Measurements from ENCODE around the gene SLC35F1.

Gene SLC35F1

DNA sequence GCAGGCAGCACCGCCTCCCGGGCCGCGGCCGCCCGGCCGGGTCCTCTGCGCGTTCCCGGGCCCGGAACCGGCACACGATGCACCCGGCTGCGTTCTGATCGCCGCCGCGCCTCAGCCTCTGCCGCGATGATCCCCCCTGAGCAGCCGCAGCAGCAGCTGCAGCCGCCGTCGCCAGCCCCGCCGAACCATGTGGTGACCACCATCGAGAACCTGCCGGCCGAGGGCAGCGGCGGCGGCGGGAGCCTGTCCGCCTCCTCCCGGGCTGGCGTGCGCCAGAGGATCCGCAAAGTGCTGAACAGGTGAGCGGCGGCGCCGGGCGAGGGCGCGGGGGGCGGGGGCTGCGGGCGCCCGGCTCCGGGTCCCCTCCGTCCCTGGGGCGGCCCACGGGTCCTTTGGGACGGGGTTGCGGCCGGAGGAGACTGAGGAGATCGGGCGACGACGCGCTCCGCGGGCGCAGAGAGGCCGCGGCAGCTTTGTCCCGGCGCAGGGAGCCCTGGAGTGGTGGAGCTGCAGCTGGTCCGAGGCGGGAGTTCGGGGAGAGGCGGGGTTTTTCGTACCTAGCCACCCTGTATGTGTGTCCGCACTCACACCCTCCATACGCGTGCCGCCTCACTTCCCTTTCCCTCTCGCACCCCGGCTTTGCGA lies 659 bp downstream of the SLC35F1 start:
- TF ChIP-seq, protein P1, sequence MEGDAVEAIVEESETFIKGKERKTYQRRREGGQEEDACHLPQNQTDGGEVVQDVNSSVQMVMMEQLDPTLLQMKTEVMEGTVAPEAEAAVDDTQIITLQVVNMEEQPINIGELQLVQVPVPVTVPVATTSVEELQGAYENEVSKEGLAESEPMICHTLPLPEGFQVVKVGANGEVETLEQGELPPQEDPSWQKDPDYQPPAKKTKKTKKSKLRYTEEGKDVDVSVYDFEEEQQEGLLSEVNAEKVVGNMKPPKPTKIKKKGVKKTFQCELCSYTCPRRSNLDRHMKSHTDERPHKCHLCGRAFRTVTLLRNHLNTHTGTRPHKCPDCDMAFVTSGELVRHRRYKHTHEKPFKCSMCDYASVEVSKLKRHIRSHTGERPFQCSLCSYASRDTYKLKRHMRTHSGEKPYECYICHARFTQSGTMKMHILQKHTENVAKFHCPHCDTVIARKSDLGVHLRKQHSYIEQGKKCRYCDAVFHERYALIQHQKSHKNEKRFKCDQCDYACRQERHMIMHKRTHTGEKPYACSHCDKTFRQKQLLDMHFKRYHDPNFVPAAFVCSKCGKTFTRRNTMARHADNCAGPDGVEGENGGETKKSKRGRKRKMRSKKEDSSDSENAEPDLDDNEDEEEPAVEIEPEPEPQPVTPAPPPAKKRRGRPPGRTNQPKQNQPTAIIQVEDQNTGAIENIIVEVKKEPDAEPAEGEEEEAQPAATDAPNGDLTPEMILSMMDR (IDR thresholded peaks at IDR 0.05): no peak

DNA sequence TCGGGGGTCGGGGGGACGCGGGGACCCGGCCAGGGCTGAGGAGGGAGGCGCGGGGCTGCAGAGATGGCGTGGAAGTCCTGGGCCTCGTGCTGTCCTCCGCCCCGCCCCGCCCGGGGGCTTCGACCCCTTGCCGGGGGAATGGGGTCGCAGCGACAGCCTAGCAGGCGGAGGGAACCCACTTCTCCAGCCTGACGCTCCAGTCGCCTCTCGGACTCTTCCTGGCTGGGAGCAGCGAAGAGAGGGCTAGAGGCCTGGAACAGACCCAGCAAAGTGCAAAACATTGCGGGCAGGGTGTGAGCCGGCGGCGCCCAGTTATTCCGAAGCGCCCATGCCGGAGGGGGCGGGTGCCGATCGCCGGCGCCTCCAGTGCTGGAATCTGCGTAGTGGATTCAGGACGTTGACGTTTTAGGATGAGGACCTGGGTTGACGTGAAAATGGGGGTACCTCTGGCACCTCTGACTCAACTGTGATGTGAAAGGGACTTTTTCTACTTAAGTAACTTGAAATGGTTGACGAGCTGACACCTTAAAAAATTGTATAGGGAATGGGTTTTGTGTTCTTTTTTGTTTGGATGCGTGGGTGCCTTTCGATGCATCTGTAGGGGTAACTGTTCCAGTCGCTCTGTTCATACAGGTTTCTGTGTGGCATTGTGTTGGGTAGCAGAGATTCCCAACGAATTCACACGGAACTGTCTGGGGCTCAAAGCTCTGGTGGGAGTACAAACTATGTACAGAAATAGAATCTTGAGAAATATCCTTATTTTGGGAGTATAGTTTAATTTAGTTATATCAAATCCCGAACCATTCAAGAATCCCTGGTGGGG lies 1.4 kb downstream of the SLC35F1 start:
- TF ChIP-seq, protein P1 (IDR thresholded peaks at IDR 0.05): no peak

DNA sequence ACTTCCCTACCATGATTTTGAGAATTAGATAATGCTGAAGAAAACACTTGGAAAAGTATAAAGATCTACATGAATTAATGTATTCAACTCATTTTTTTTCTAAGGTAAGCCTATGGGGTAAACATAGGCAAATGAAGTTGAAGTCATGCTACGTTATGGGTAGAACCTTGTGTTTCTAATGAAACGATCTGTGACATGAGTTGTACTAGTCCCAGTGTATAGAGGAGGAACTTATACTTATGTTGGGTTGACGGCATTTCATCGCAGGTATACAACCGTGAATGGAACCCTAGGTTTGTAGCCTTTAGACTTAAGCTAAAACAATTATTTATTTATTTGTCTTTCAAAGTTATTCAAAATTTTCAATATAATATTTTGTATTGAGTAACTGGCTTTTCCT lies 2.6 kb downstream of the SLC35F1 start:
- TF ChIP-seq, protein P1 (IDR thresholded peaks at IDR 0.05): no peak

DNA sequence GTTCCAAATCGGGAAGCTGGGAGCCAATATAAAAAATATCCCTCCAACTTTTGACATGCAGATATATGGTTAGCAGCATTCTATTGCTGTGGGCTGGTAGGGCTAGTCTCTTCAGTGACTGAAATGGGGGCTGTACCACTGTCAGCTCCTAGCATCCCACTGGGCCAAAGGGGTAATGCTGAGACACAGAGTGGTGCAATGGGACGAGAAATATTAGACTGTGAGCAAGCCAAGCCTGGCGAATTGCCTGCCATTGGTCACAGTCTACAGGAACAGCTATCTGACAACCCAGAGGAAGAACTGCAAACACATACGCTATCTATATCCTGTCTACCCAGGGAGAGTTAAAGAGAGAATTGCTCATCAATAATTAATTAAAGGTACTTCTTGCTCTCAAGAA lies 3.5 kb downstream of the SLC35F1 start:
- TF ChIP-seq, protein P1 (IDR thresholded peaks at IDR 0.05): no peak

DNA sequence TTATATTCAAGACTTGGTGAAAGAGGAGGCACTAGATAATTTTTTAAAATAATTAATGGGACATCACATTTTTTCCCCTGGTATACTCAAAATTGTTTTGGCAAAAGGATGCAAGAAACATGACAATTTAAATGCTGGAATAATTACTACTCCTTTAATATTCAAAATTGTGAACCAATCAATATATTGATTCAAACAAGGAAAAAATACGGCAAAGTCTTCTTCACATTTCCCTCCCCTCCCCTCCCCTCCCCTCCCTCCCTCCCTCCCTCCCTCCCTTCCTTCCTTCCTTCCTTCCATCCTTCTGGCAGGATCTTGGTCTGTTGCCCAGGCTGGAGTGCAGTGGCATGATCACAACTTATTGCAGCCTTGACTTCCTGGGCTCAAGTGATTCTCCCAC lies 4.1 kb downstream of the SLC35F1 start:
- TF ChIP-seq, protein P1 (IDR thresholded peaks at IDR 0.05): no peak

DNA sequence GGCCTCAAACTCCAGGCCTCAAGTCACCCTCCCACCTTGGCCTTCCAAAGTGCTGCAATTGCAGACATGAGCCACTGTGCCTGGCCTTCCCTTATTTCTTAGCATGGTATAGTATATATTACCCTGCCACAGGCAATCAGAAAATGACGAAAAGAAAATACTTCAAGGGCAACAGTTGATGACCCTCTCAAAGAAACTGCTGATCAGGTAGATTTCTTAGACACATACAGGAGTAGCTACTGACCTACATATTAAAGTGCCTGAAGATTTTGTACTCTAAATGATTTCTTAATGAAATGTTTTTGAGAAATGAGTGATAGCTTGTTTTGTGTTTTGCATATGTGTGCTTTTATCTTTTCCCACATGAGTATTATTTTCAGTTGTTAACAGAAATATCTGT lies 4.6 kb downstream of the SLC35F1 start:
- TF ChIP-seq, protein P1 (IDR thresholded peaks at IDR 0.05): no peak

DNA sequence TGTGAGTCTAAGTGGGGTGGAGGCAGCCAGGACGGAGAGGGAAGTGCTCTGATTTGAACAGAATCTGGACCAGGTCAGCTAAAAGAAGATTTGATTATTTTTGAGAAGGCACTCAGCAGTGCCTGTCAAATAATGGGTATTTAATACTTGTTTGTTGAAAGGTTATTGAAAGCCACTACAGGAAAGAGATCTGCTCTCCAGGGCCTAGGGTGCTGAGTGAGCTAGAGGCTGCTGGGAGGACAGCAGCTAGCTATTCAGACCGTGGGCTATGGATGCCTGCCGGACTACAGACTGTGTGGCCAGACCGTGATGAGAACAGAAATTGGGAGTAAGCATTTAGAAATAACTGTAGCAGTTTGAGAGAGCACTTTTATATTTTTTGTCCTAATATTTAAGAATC lies 8.8 kb downstream of the SLC35F1 start:
- TF ChIP-seq, protein P1 (IDR thresholded peaks at IDR 0.05): no peak
